Neural cell (in vitro differentiated cells): Measurements from ENCODE around the gene ACTG1. TPM values are rescaled to one million over a fixed set of nuclear protein-coding genes. Genes with fewer than 3 reads are reported as not detected.

Experiments used
- H2AFZ ChIP-seq: fragments of 200-600, 300-800 bp; sonication (generic), shearing (Covaris generic); 2 replicates; pipeline ENCODE4 v1.6.0; 2014; ENCODE audit warnings: low read depth, mild to moderate bottlenecking, antibody characterized with exemption, low read length, moderate library complexity
- H3F3A ChIP-seq: fragments of 200-600 bp; shearing (Covaris generic); 2 replicates; pipeline ENCODE4 v1.6.1; 2016; ENCODE audit warnings: mild to moderate bottlenecking, moderate library complexity, mixed read lengths, antibody characterized with exemption, low read length; ENCODE audit not compliant: insufficient read depth, poor library complexity, severe bottlenecking
- H3K27ac ChIP-seq: fragments of 200-600, 300-800 bp; sonication (generic), shearing (Covaris generic); 2 replicates; pipeline ENCODE4 v1.5.1; 2014; ENCODE audit warnings: mild to moderate bottlenecking, low read length, moderate library complexity
- H3K27me3 ChIP-seq: fragments of 300-800, 200-600 bp; sonication (generic), shearing (Covaris generic); 2 replicates; pipeline ENCODE4 v1.6.0; 2014; ENCODE audit warnings: mild to moderate bottlenecking, low read depth, low read length, moderate library complexity; ENCODE audit not compliant: insufficient read depth
- H3K36me3 ChIP-seq: fragments of 300-800, 200-600 bp; sonication (generic), shearing (Covaris generic); 2 replicates; pipeline ENCODE4 v1.5.1; 2014; ENCODE audit warnings: mild to moderate bottlenecking, antibody characterized with exemption, low read length, moderate library complexity; ENCODE audit not compliant: insufficient read depth
- H3K4me2 ChIP-seq: fragments of 300-800, 200-600 bp; sonication (generic), shearing (Covaris generic); 2 replicates; pipeline ENCODE4 v1.6.0; 2014; ENCODE audit warnings: mild to moderate bottlenecking, low read length
- H3K4me3 ChIP-seq: fragments of 300-800, 200-600 bp; sonication (generic), shearing (Covaris generic); 2 replicates; pipeline ENCODE4 v1.5.1; 2014; ENCODE audit warnings: mild to moderate bottlenecking, low read length, moderate library complexity
- H3K79me2 ChIP-seq: fragments of 200-600 bp; shearing (Covaris generic); replicated peaks from 2 replicates; pipeline ENCODE4 v1.6.0; 2014; ENCODE audit warnings: mild to moderate bottlenecking, low read length, moderate library complexity; ENCODE audit not compliant: insufficient read depth
- H3K9ac ChIP-seq: fragments of 300-800, 200-600 bp; sonication (generic), shearing (Covaris generic); 2 replicates; pipeline ENCODE4 v1.6.1; 2016; ENCODE audit warnings: mild to moderate bottlenecking, low read length, mixed read lengths
- H3K9me2 ChIP-seq: fragments of 200-600 bp; shearing (Covaris generic); 2 replicates; pipeline ENCODE4 v1.6.1; 2016; ENCODE audit warnings: mild to moderate bottlenecking, low read length, mixed read lengths; ENCODE audit not compliant: insufficient read depth
- H3K9me3 ChIP-seq: fragments of 200-600, 300-800 bp; sonication (generic), shearing (Covaris generic); 2 replicates; pipeline ENCODE4 v1.6.1; 2016; ENCODE audit warnings: mild to moderate bottlenecking, mixed run types, low read length, moderate library complexity, mixed read lengths
- H4K20me1 ChIP-seq: fragments of 200-600 bp; shearing (Covaris generic); 2 replicates; pipeline ENCODE4 v1.6.1; 2016; ENCODE audit warnings: mild to moderate bottlenecking, mixed run types; ENCODE audit not compliant: insufficient read depth
- CTCF ChIP-seq: fragments of 450-650 bp; IDR thresholded peaks from 2 replicates; pipeline ENCODE4 v1.5.1; 2014; ENCODE audit warnings: antibody characterized with exemption, mild to moderate bottlenecking, moderate library complexity; ENCODE audit not compliant: poor library complexity, severe bottlenecking
- EP300 ChIP-seq: fragments of 450-650 bp; conservative IDR thresholded peaks from 2 replicates; pipeline ENCODE4 v1.6.1; 2014; ENCODE audit warnings: antibody characterized with exemption, mild to moderate bottlenecking, moderate library complexity; ENCODE audit not compliant: poor library complexity, severe bottlenecking
- EZH2 ChIP-seq: fragments of 200-600, 300-800 bp; shearing (Covaris generic), sonication (generic); IDR thresholded peaks from 2 replicates; pipeline ENCODE4 v1.6.1; 2014; ENCODE audit warnings: antibody characterized with exemption, low read length, borderline replicate concordance, mild to moderate bottlenecking; ENCODE audit not compliant: insufficient read depth, poor library complexity, severe bottlenecking
- MXI1 ChIP-seq: fragments of 450-650 bp; conservative IDR thresholded peaks from 2 replicates; pipeline ENCODE4 v1.6.1; 2014; ENCODE audit warnings: antibody characterized with exemption, mild to moderate bottlenecking; ENCODE audit not compliant: poor library complexity, severe bottlenecking
- POLR2AphosphoS5 ChIP-seq: IDR thresholded peaks from 2 replicates; pipeline ENCODE4 v1.6.1; 2012
- RAD21 ChIP-seq: fragments of 450-650 bp; conservative IDR thresholded peaks from 2 replicates; pipeline ENCODE4 v1.6.1; 2014; ENCODE audit warnings: antibody characterized with exemption, mild to moderate bottlenecking, moderate library complexity
- REST ChIP-seq: IDR thresholded peaks from 2 replicates; pipeline ENCODE4 v1.6.1; 2012; ENCODE audit warnings: borderline replicate concordance
- SMC3 ChIP-seq: fragments of 450-650 bp; conservative IDR thresholded peaks from 2 replicates; pipeline ENCODE4 v1.6.1; 2014; ENCODE audit warnings: antibody characterized with exemption, mild to moderate bottlenecking, moderate library complexity; ENCODE audit not compliant: poor library complexity
- TAF1 ChIP-seq: IDR thresholded peaks from 2 replicates; pipeline ENCODE4 v1.6.1; 2012; ENCODE audit warnings: low read depth
- polyA plus RNA-seq: library from polyadenylated mRNA; depleted of rRNA; stranded (reverse); fragments of >200 nt; gene quantifications from 2 replicates; pipeline ENCODE4 v1.2.3, GENCODE V29; 2014

The ACTG1 gene
- polyA plus RNA-seq, 1 donor from 2014 or later = 9,187 TPM

GRCh38 chr17:81474958-81475357 is 37.6 kb downstream of the ACTG1 start:
- no peak overlapping the region for H2AFZ ChIP-seq
- TF ChIP-seq RAD21 (no peak), TAF1 (no peak), REST (no peak), MXI1 (no peak), CTCF (no peak), POLR2AphosphoS5 (no peak), SMC3 (no peak), EP300 (no peak)
- no peaks in the 10 kb centered on the region for H4K20me1 ChIP-seq

GRCh38 chr17:81473019-81473418 is 39.6 kb downstream of the ACTG1 start:
- H3K27me3 ChIP-seq = no peaks in the 10 kb centered on the region
- H3K79me2 ChIP-seq = no peaks in the 10 kb centered on the region
- no peaks in the 10 kb centered on the region for H3K9me2 ChIP-seq
- no peaks in the 10 kb centered on the region for H3F3A ChIP-seq
- no peak overlapping the region for H3K27ac ChIP-seq
- H3K4me2 ChIP-seq = no peak overlapping the region
- no peak overlapping the region for H2AFZ ChIP-seq
- no peaks in the 10 kb centered on the region for H3K36me3 ChIP-seq
- no peaks in the 10 kb centered on the region for H3K9me3 ChIP-seq
- TF ChIP-seq EZH2 = no peak
- TF ChIP-seq RAD21 = no peak
- no peak for TF ChIP-seq REST
- no peak for TF ChIP-seq MXI1
- no peak for TF ChIP-seq CTCF
- no peak for TF ChIP-seq SMC3
- TF ChIP-seq EP300 = no peak
- no peak for TF ChIP-seq POLR2AphosphoS5
- H3K9ac ChIP-seq = no peak overlapping the region
- H3K4me3 ChIP-seq = no peak overlapping the region
- H4K20me1 ChIP-seq = no peaks in the 10 kb centered on the region

More at GRCh38 chr17:81474958-81475357, 37.6 kb downstream of the ACTG1 start:
- Histone ChIP-seq H3K9me3 (no peaks in the 10 kb centered on the region), H3F3A (no peaks in the 10 kb centered on the region), H3K27me3 (no peaks in the 10 kb centered on the region), H3K36me3 (no peaks in the 10 kb centered on the region), H3K4me2 (no peak overlapping the region), H3K4me3 (no peak overlapping the region), H3K9ac (no peak overlapping the region), H3K79me2 (no peaks in the 10 kb centered on the region), H3K9me2 (no peaks in the 10 kb centered on the region), H3K27ac (no peak overlapping the region)
